Neutrophil (primary cell): Measurements from ENCODE around the gene RAPGEF1.
"Not testable (repeated sequence)": the region's sequence is repeated elsewhere in the genome, so short reads cannot be mapped to it uniquely, and the experiment has no call there.

ENCODE experiments used
- H3K27ac ChIP-seq: fragments of 200-600 bp; sonication (generic); 2 replicates; pipeline ENCODE4 v1.5.1; 2016; ENCODE audit warnings: mild to moderate bottlenecking, moderate library complexity
- H3K27me3 ChIP-seq: fragments of 200-600 bp; sonication (generic); 2 replicates; pipeline ENCODE4 v1.6.0; 2016; ENCODE audit warnings: mild to moderate bottlenecking
- H3K36me3 ChIP-seq: fragments of 200-600 bp; sonication (generic); 2 replicates; pipeline ENCODE4 v1.5.1; 2017
- H3K4me1 ChIP-seq, 2 experiments: fragments of 200-600 bp in 1 of 2; sonication (generic) in 1 of 2; 1 replicate in 1 of 2; 2 replicates in 1 of 2; pipeline versions ENCODE4 v1.5.1 to v1.6.1; 2013 to 2016; ENCODE audit warnings: low read depth in 1 of 2, low read length in 1 of 2, mild to moderate bottlenecking in 1 of 2, moderate library complexity in 1 of 2; ENCODE audit not compliant: control insufficient read depth in 1 of 2, insufficient read depth in 1 of 2
- H3K4me3 ChIP-seq, 2 experiments: fragments of 200-600 bp in 1 of 2; sonication (generic) in 1 of 2; 1 replicate in 1 of 2; 2 replicates in 1 of 2; pipeline ENCODE4 v1.5.1; 2013 to 2016; ENCODE audit warnings: low read depth in 1 of 2, low read length in 1 of 2, mild to moderate bottlenecking in 1 of 2, moderate library complexity in 1 of 2
- H3K9me3 ChIP-seq: fragments of 200-600 bp; sonication (generic); 2 replicates; pipeline ENCODE4 v1.5.1; 2016
- TF ChIP-seq, protein P1 (sequence below): fragments of 200-600 bp; sonication (generic); IDR thresholded peaks from 2 replicates; pipeline ENCODE4 v1.5.1; 2016; ENCODE audit warnings: antibody characterized with exemption

Gene RAPGEF1

DNA sequence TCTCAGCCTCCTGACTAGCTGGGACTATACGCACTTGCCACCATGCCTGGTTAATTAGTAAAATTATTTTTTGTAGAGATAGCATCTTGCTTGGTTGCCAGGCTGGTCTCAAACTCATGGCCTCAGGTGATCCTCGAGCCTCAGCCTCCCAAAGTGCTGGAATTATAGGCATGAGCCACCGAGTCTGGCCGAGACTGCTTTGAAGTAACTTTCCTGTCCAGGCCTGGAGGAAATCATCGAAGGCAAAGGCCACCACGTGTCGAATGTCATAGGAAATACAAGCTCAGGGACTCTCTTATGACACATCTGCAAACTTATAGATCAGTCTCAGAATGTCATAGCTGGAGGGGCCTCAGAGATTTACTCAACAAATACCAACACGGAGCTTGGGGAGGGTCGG lies 25.1 kb downstream of the RAPGEF1 start:
- no peaks in the 10 kb centered on the region for H3K4me1 ChIP-seq
- no peak overlapping the region for H3K27ac ChIP-seq
- no peaks in the 10 kb centered on the region for H3K27me3 ChIP-seq
- H3K9me3 ChIP-seq: no peaks in the 10 kb centered on the region
- no peak overlapping the region for H3K4me3 ChIP-seq
- TF ChIP-seq, protein P1, sequence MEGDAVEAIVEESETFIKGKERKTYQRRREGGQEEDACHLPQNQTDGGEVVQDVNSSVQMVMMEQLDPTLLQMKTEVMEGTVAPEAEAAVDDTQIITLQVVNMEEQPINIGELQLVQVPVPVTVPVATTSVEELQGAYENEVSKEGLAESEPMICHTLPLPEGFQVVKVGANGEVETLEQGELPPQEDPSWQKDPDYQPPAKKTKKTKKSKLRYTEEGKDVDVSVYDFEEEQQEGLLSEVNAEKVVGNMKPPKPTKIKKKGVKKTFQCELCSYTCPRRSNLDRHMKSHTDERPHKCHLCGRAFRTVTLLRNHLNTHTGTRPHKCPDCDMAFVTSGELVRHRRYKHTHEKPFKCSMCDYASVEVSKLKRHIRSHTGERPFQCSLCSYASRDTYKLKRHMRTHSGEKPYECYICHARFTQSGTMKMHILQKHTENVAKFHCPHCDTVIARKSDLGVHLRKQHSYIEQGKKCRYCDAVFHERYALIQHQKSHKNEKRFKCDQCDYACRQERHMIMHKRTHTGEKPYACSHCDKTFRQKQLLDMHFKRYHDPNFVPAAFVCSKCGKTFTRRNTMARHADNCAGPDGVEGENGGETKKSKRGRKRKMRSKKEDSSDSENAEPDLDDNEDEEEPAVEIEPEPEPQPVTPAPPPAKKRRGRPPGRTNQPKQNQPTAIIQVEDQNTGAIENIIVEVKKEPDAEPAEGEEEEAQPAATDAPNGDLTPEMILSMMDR: no peak
- H3K36me3 ChIP-seq: no peaks in the 10 kb centered on the region

DNA sequence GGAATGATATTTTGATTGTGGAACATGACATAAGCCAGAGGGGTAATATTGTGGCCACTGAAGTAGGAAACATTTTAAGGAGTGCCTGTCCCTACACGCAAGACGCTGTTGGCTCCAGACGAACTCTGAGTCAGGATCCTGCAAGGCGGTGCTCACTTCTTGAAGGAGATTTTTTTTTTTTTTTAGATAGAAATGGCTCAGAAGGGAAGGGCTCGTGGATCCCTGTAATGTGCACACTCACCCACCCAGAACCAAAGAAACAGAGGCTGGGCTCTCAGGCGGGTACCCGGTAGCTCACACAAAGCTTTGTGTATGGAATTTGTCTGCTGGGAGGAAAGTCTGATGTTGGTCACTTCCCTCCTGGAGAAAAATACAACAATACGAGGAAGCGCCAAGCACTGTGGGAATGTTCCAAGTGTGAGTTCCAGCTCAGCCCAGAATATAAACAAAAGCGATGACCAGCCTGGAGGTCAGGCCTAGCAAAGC lies 25.7 kb downstream of the RAPGEF1 start:
- no peak overlapping the region for H3K27ac ChIP-seq
- no peaks in the 10 kb centered on the region for H3K4me1 ChIP-seq
- no peaks in the 10 kb centered on the region for H3K27me3 ChIP-seq
- TF ChIP-seq, protein P1: no peak
- no peak overlapping the region for H3K4me3 ChIP-seq
- no peaks in the 10 kb centered on the region for H3K36me3 ChIP-seq
- H3K9me3 ChIP-seq: no peaks in the 10 kb centered on the region

DNA sequence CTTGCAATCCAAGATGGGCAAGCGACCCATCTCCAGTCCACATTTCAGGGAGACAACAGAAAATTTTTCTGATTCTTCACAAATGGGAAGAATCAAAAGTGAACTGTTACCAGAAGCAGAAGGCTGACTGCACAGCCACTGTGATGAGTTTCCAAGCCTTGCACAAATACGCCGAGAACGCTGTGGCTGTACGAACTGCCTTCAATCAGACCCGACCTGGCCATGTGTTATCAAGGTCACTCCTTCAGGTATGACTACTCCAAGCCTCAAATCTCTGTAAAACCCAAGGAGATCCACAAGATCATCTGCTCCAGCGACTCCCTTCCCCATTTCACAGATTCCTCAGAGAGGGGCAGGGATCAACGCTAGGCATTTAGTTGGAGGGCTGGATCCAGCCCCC lies 26.9 kb downstream of the RAPGEF1 start:
- H3K36me3 ChIP-seq: no peaks in the 10 kb centered on the region
- no peak overlapping the region for H3K4me3 ChIP-seq
- H3K27ac ChIP-seq: no peak overlapping the region
- H3K27me3 ChIP-seq: no peaks in the 10 kb centered on the region
- peaks cover 8 to 10% of the 10 kb centered on the region in 2 experiments for H3K4me1 ChIP-seq
- no peaks in the 10 kb centered on the region for H3K9me3 ChIP-seq
- TF ChIP-seq, protein P1: no peak

DNA sequence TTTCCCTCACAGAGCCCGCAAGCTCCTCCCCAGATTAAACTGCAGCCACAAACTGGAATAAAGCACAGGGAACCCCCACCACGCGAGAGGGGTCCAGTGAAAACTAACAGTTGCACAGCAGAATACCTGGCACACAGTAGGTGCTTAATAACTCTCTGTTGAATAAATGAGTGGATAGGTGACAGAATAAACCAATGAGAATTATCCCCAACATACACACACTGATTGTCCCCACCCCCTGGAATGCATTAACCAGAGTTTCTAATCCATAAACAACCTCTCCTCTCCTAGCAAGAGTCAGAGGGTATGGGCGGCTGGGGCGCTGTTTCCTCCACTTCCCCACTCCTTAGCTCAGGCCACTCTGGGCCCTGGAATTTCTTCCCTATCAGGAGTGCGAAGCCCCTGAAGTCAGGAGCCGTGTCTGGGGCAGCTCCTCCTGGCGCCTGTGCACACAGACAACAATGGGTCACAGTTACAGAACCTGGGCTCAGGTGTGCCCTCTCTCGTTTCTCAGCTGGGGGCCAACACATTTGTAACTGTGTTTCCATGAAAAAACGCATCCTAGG lies 27.6 kb downstream of the RAPGEF1 start:
- no peaks in the 10 kb centered on the region for H3K9me3 ChIP-seq
- H3K4me3 ChIP-seq: no peak overlapping the region
- no peaks in the 10 kb centered on the region for H3K36me3 ChIP-seq
- TF ChIP-seq, protein P1: no peak
- H3K27ac ChIP-seq: no peak overlapping the region
- peaks cover 16 to 18% of the 10 kb centered on the region in 2 experiments for H3K4me1 ChIP-seq
- H3K27me3 ChIP-seq: no peaks in the 10 kb centered on the region

DNA sequence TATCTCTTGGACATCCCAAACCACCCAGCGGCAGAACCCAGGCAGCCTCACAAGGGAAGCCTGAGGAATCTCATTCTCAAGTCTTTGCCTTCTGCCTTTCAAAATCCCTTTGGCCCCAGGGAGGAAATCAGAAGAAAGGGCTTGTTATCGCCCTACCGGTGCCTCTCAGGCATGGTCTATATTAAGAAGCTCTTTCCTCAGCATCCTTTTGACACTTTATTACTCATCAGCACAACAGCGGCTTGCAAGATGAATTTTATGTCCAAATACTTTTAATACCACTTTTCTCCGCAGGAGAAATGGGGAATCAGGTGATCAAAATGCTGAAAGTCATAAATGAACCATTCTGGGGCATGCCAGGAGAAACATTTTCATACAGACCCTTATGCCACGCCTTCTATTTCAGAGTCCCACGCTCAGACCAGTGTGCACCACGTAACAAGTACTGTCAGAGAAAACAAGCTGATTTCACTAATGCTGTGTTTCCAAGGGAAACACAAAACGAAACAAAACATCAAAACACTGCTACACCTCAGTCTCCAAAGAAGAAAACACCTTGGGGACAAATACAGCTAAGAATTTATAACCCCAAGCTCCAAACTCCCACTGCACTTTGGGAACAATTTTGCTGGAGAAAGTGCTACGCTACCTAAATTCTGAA lies 30.0 kb downstream of the RAPGEF1 start:
- H3K9me3 ChIP-seq: no peaks in the 10 kb centered on the region
- TF ChIP-seq, protein P1: no peak
- no peak overlapping the region for H3K4me3 ChIP-seq
- H3K27me3 ChIP-seq: no peaks in the 10 kb centered on the region
- H3K27ac ChIP-seq: peak overlapping the region; percentile 90
- no peaks in the 10 kb centered on the region for H3K36me3 ChIP-seq
- peaks cover 21 to 32% of the 10 kb centered on the region in 2 experiments for H3K4me1 ChIP-seq

DNA sequence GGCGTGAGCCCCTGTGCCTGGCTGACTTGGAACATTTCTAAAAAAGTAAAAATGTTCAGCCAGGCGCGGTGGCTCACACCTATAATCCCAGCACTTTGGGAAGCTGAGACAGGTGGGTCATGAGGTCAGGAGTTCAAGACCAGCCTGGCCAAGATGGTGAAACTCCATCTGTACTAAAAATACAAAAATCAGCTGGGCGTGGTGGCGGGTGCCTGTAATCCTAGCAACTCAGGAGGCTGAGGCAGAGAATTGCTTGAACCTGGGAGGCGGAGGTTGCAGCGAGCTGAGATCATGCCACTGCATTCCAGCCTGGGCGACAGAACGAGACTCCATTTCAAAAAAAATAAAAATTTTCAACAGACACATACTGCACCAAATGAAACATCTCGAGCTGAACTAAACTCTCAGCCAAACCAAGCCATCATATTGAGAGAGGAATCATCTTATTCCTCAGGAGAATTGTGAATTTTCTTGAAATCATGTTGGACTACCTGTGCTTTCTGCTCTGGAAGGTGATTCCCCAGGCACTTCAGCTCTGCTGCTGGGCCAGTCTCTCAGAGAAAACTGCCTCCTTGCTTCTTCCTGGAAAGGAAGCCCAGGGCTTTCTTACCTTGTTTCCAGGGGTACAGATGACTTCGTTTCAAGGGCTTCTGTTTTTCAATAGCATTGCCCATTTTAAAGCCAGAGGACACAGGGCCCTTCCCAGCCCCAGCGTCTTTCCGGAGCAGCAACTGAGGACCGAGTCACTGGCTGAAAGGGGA lies 30.7 kb downstream of the RAPGEF1 start:
- not testable (repeated sequence) for H3K9me3 ChIP-seq, H3K36me3 ChIP-seq, H3K27me3 ChIP-seq, H3K4me3 ChIP-seq
- Histone ChIP-seq H3K27ac (peak overlapping the region; percentile 90), H3K4me1 (peaks cover 21 to 32% of the 10 kb centered on the region in 2 experiments)
